DMS53 (cell line): Measurements from ENCODE around the gene PDE4D.
"Not testable (repeated sequence)": the region's sequence is repeated elsewhere in the genome, so short reads cannot be mapped to it uniquely, and the experiment has no call there.

Source experiments
- DNase-seq: peaks from one replicate; lab custom pipeline; 2025; lab: John Stamatoyannopoulos, UW

Gene PDE4D

GRCh38 chr5:59768152-59769040 is 125.1 kb downstream of the PDE4D start:
- peak; percentile 91 for DNase-seq

- DNase-seq, result peak; percentile 54
These were observed 125.8 kb downstream of the PDE4D start for GRCh38 chr5:59767681-59768151.

GRCh38 chr5:59767211-59767605 is 126.3 kb downstream of the PDE4D start:
- DNase-seq, result peak; percentile 27

GRCh38 chr5:59766427-59767210 is 126.9 kb downstream of the PDE4D start:
- DNase-seq, result peak; percentile 63

GRCh38 chr5:59765446-59765845 is 128.1 kb downstream of the PDE4D start:
- DNase-seq, result peak; percentile 2

GRCh38 chr5:59764361-59764760 is 129.2 kb downstream of the PDE4D start:
- DNase-seq, result peak; percentile 39

- DNase-seq, result peak; percentile 22
These were observed 130.0 kb downstream of the PDE4D start for GRCh38 chr5:59763541-59763940.

GRCh38 chr5:59762232-59762631 is 131.3 kb downstream of the PDE4D start:
- not testable (repeated sequence) for DNase-seq

GRCh38 chr5:59760785-59761348 is 132.7 kb downstream of the PDE4D start:
- DNase-seq, result peak; percentile 57

- peak; percentile 77 for DNase-seq
These were observed 133.8 kb downstream of the PDE4D start for GRCh38 chr5:59759600-59760351.

GRCh38 chr5:59758566-59758965 is 135.0 kb downstream of the PDE4D start:
- peak; percentile 1 for DNase-seq

GRCh38 chr5:59757442-59757841 is 136.1 kb downstream of the PDE4D start:
- DNase-seq, result peak; percentile 83

- peak; percentile 58 for DNase-seq
These were observed 137.0 kb downstream of the PDE4D start for GRCh38 chr5:59756373-59757035.

- DNase-seq, result no peak
These were observed 138.1 kb downstream of the PDE4D start for GRCh38 chr5:59755476-59755875.

GRCh38 chr5:59753599-59753998 is 139.9 kb downstream of the PDE4D start:
- no peak for DNase-seq

GRCh38 chr5:59749782-59750520 is 143.6 kb downstream of the PDE4D start:
- DNase-seq, result no peak

- DNase-seq, result not testable (repeated sequence)
These were observed 145.4 kb downstream of the PDE4D start for GRCh38 chr5:59748036-59748663.

GRCh38 chr5:59746241-59746765 is 147.2 kb downstream of the PDE4D start:
- peak; percentile 3 for DNase-seq

GRCh38 chr5:59745415-59745863 is 148.1 kb downstream of the PDE4D start:
- DNase-seq, result no peak
